K562 (cell line): ENCODE measurements around the gene TGFB1I1. TPM values are rescaled to one million over a fixed set of nuclear protein-coding genes. Genes with fewer than 3 reads are reported as not detected.
A peak's percentile ranks its signal among the peaks of the same experiment; 100 is the strongest.
"Not testable (repeated sequence)": the region's sequence is repeated elsewhere in the genome, so short reads cannot be mapped to it uniquely, and the experiment has no call there.

ENCODE experiments used
- ATAC-seq: fragments of 200-7000 bp; cut with Tn5 transposase; 3 replicates; pipeline ENCODE4 v1.9.1; 2020; ENCODE audit warnings: moderate library complexity
- BruUV-seq: library from RNA; stranded (reverse); fragments of 400-500 nt; replicated peaks from 2 replicates; lab custom pipeline; 2021; lab: Mats Ljungman, UMichigan
- CTCF ChIA-PET: fragments of 300-600 bp; formaldehyde crosslinking; extraction: SDS; loops from one replicate; lab custom pipeline; 2021; ENCODE audit warnings: low intra/inter-chr PET ratio; lab: Yijun Ruan, JAX
- POLR2A ChIA-PET: fragments of 300-600, 350-650 bp; sonication (Branson Sonifier 250); formaldehyde crosslinking; extraction: SDS; loops from one replicate; lab custom pipeline; 2021; ENCODE audit warnings: antibody characterized with exemption, inconsistent platforms; lab: Yijun Ruan, JAX
- DNase-seq, 4 experiments: peaks; one replicate each; pipeline versions ENCODE4 v3.0.0 to v3.0.0-alpha.2; 2011 to 2018; ENCODE audit warnings: low spot score in 3 of 4, mixed read lengths in 3 of 4; ENCODE audit errors: extremely low read depth in 1 of 4
- FAIRE-seq: peaks from 2 replicates; lab custom pipeline; 2011; peaks lifted over from hg19 to GRCh38; lab: Jason Lieb, UNC
- H2AFZ ChIP-seq: 2 replicates; pipeline ENCODE4 v1.6.0; 2011; ENCODE audit warnings: low read depth, low read length, control low read depth, inconsistent platforms
- H3K27ac ChIP-seq: fragments of 200-600 bp; 3 replicates; pipeline ENCODE4 v1.8.0; 2011; ENCODE audit warnings: low read depth, mild to moderate bottlenecking, control low read depth, inconsistent platforms, low read length, moderate library complexity, mixed read lengths; ENCODE audit errors: extremely low read depth
- H3K27me3 ChIP-seq, 2 experiments: fragments of 300-600 bp in 1 of 2; 2 replicates in 1 of 2; 3 replicates in 1 of 2; pipeline versions ENCODE4 v1.6.0 to v1.8.0; 2011; ENCODE audit warnings: inconsistent platforms in 2 of 2, low read length in 2 of 2, mild to moderate bottlenecking in 1 of 2, mixed read lengths in 1 of 2, moderate library complexity in 1 of 2; ENCODE audit not compliant: control insufficient read depth in 2 of 2, insufficient read depth in 2 of 2
- H3K36me3 ChIP-seq: fragments of 300-600 bp; 3 replicates; pipeline ENCODE4 v1.8.0; 2011; ENCODE audit warnings: mild to moderate bottlenecking, low read length, inconsistent platforms; ENCODE audit not compliant: control insufficient read depth, insufficient read depth
- H3K4me1 ChIP-seq, 2 experiments: fragments of 200-600 bp in 1 of 2; replicated peaks in 1 of 2; 2 replicates in 1 of 2; 3 replicates in 1 of 2; pipeline versions ENCODE4 v1.5.1 to v1.8.0; 2011; ENCODE audit warnings: inconsistent platforms in 2 of 2, low read length in 2 of 2, mild to moderate bottlenecking in 1 of 2, mixed read lengths in 1 of 2, moderate library complexity in 1 of 2; ENCODE audit not compliant: control insufficient read depth in 2 of 2, insufficient read depth in 2 of 2
- H3K4me2 ChIP-seq: 2 replicates; pipeline ENCODE4 v1.6.1; 2011; ENCODE audit warnings: low read length, control low read depth, inconsistent platforms, mixed read lengths; ENCODE audit not compliant: insufficient read depth
- H3K4me3 ChIP-seq: fragments of 200-600 bp; sonication (generic), shearing (Covaris generic); 2 replicates; pipeline ENCODE4 v1.5.1; 2016; ENCODE audit warnings: control low read depth, inconsistent platforms
- H3K79me2 ChIP-seq: fragments of 200-600 bp; 3 replicates; pipeline ENCODE4 v1.8.0; 2011; ENCODE audit warnings: low read length, inconsistent platforms; ENCODE audit not compliant: control insufficient read depth, insufficient read depth
- H3K9ac ChIP-seq, 2 experiments: 2 replicates each; pipeline versions ENCODE4 v1.6.0 to v1.6.1; 2011; ENCODE audit warnings: low read depth in 2 of 2, low read length in 2 of 2, control low read depth in 1 of 2, inconsistent platforms in 1 of 2, mild to moderate bottlenecking in 1 of 2, mixed read lengths in 1 of 2; ENCODE audit not compliant: insufficient read depth in 1 of 2
- H3K9me1 ChIP-seq: one replicate; pipeline ENCODE4 v1.6.0; 2011; ENCODE audit warnings: inconsistent platforms, mild to moderate bottlenecking, low read length, moderate library complexity; ENCODE audit not compliant: control insufficient read depth, insufficient read depth
- H3K9me3 ChIP-seq: replicated peaks from 2 replicates; pipeline ENCODE4 v1.5.1; 2011; ENCODE audit warnings: low read depth, low read length, inconsistent platforms; ENCODE audit not compliant: control insufficient read depth, insufficient read depth
- H4K20me1 ChIP-seq: replicated peaks from 2 replicates; pipeline ENCODE4 v1.6.1; 2011; ENCODE audit warnings: low read length, inconsistent platforms, mixed read lengths; ENCODE audit not compliant: control insufficient read depth, insufficient read depth
- ARID1B ChIP-seq: fragments of 450-650 bp; IDR thresholded peaks from 2 replicates; pipeline ENCODE4 v1.6.1; 2016; ENCODE audit warnings: antibody characterized with exemption, mild to moderate bottlenecking, inconsistent platforms
- NFE2L1 ChIP-seq: fragments of 450-650 bp; IDR thresholded peaks from 2 replicates; pipeline ENCODE4 v1.6.1; 2016; ENCODE audit warnings: missing genetic modification characterization, low read depth, mild to moderate bottlenecking, missing compliant biosample characterization, moderate library complexity, borderline replicate concordance
- TAF9B ChIP-seq: fragments of 450-650 bp; IDR thresholded peaks from 2 replicates; pipeline ENCODE4 v1.6.1; 2018; ENCODE audit warnings: mild to moderate bottlenecking; ENCODE audit not compliant: partially characterized antibody
- TAL1 ChIP-seq: fragments of 450-650 bp; IDR thresholded peaks from 2 replicates; pipeline ENCODE4 v1.6.1; 2016; ENCODE audit warnings: mild to moderate bottlenecking
- TRIM24 ChIP-seq, 2 experiments: fragments of 450-650 bp; IDR thresholded peaks; 2 replicates each; pipeline ENCODE4 v1.6.1; 2016
- TRIM28 ChIP-seq: fragments of 450-650 bp; IDR thresholded peaks from 2 replicates; pipeline ENCODE4 v1.6.1; 2017
- ZNF431 ChIP-seq: sonication (generic); formaldehyde crosslinking; IDR thresholded peaks from 2 replicates; pipeline ENCODE4 v1.8.0; 2022; ENCODE audit warnings: mild to moderate bottlenecking, missing genetic modification reagents
- WGBS: fragments of 100-300 bp; shearing (Covaris generic); methylation state at CpG from one replicate; pipeline ENCODE4 v1.1.6; 2016; ENCODE audit warnings: low coverage, mixed read lengths; ENCODE audit not compliant: insufficient coverage; ENCODE audit errors: missing lambda C conversion rate; 5-methylcytosine and 5-hydroxymethylcytosine counted together
- in situ Hi-C: fragments of 300-500 bp; cut with MboI; formaldehyde crosslinking; loops from 4 replicates; pipeline ENCODE4 v1.15.0; 2018; ENCODE audit warnings: inconsistent platforms, mixed read lengths
- intact Hi-C: fragments of 100-400 bp; cut with micrococcal nuclease; formaldehyde crosslinking; loops from 2 replicates; pipeline ENCODE4 v1.14.2; 2022
- polyA plus RNA-seq, 8 experiments: library from polyadenylated mRNA; depleted of rRNA in 4 of 8; stranded (reverse) in 5 of 8; unstranded in 3 of 8; fragments of >200 nt; fragmentation: Nextera tagmentation in 2 of 8; fragmentation: Illumina TruSeq in 1 of 8; extraction: Ambion mirVana in 2 of 8; extraction: Trizol in 1 of 8; gene quantifications; 2 replicates each; pipeline versions ENCODE4 v1.2.1 to v1.2.3, GENCODE V29; 2011 to 2014; ENCODE audit warnings: inconsistent platforms in 1 of 8, missing spikeins in 1 of 8
- total RNA-seq, 7 experiments: library from RNA; depleted of rRNA in 6 of 7; stranded (reverse); fragments of >200 nt in 6 of 7; fragmentation: Illumina TruSeq in 2 of 7; extraction: Trizol in 2 of 7; gene quantifications; 2 replicates each; pipeline versions ENCODE4 v1.2.1 to v1.2.3, GENCODE V29; 2011 to 2021; ENCODE audit warnings: low replicate concordance in 1 of 7
- TF ChIP-seq, protein P1 (sequence below): fragments of 250-450 bp; sonication (Bioruptor Pico); IDR thresholded peaks from 2 replicates; pipeline ENCODE4 v1.8.0; 2021; ENCODE audit warnings: moderate library complexity, mild to moderate bottlenecking, inconsistent platforms
- TF ChIP-seq, protein P2 (sequence below): sonication (generic); formaldehyde crosslinking; IDR thresholded peaks from 2 replicates; pipeline ENCODE4 v1.8.1; 2023; ENCODE audit warnings: mild to moderate bottlenecking, missing genetic modification reagents

TGFB1I1 gene
- total and polyA plus RNA-seq, 9 of the 15 experiments (the other 6 are each of a cell fraction or from before 2014, with no cell fraction given), result 0.04 to 0.91 (median 0.19) TPM

GRCh38 chr16:31445931-31446330, 26.0 kb upstream of the TGFB1I1 start:
- DNase-seq, H3K9me3 ChIP-seq, H3K27ac ChIP-seq, H3K27me3 ChIP-seq, CTCF ChIA-PET, H3K79me2 ChIP-seq, H3K36me3 ChIP-seq, H3K9ac ChIP-seq, H3K4me2 ChIP-seq, H4K20me1 ChIP-seq, H3K4me3 ChIP-seq, ATAC-seq, H3K9me1 ChIP-seq, FAIRE-seq, H2AFZ ChIP-seq, BruUV-seq: not testable (repeated sequence)
- in situ Hi-C loops, result loop anchor here (25.0 kb wide), 1 partner anchor 459 kb away; the partner anchor contains the start of gene HSD3B7
- POLR2A ChIA-PET, result interaction anchor here (1.7 kb wide), 1 partner anchor 9 kb away, joined by 4 read pairs; no protein-coding TSS in a partner anchor
- H3K4me1 ChIP-seq, result peaks cover 0 to 19% of the 10 kb centered on the region in 2 experiments; a peak in 2 of 5 replicates
- 47% methylated on average over 6 of the region's 6 CpGs for WGBS
- intact Hi-C loops, result loop anchor here (10.0 kb wide), 2 partner anchors 61 to 261 kb away; partner anchors contain the start of gene FUS
- TF ChIP-seq ZNF431 (CRISPR knock-in tag), result peak; percentile 93
- peak in 1 of 2 experiments; percentile 43; a peak in 1 of 4 replicates for TF ChIP-seq TRIM24 (IDR thresholded peaks at IDR 0.05)

GRCh38 chr16:31451201-31451600, 20.8 kb upstream of the TGFB1I1 start:
- POLR2A ChIA-PET, result interaction anchor here (0.8 to 1.9 kb wide), 7 partner anchors 9 to 301 kb away, joined by 3 to 10 read pairs (median 4); partner anchors contain the start of gene ZNF843

More at GRCh38 chr16:31451201-31451600, 20.8 kb upstream of the TGFB1I1 start:
- in situ Hi-C loops, result loop anchor here (10.0 kb wide), 1 partner anchor 244 kb away; no protein-coding TSS in a partner anchor
- Histone ChIP-seq H3K79me2 (peaks cover 21% of the 10 kb centered on the region), H3K4me2 (no peak overlapping the region; the same call in 1 of the 2 replicates), H3K27ac (no peak overlapping the region), H3K9ac (no peak overlapping the region), H3K9me3 (no peaks in the 10 kb centered on the region), H3K36me3 (peaks cover 11% of the 10 kb centered on the region; the same call in 1 of the 3 replicates), H4K20me1 (no peaks in the 10 kb centered on the region), H3K27me3 (no peaks in the 10 kb centered on the region), H3K9me1 (no peaks in the 10 kb centered on the region), H3K4me3 (no peak overlapping the region), H2AFZ (peak overlapping the region; percentile 59; the same call in 1 of the 2 replicates), H3K4me1 (peaks cover 43% of the 10 kb centered on the region in 2 experiments)
- ATAC-seq (no peak), FAIRE-seq (no peak), DNase-seq (no peak)
- CTCF ChIA-PET, result no interaction called here
- TF ChIP-seq ARID1B (no peak), NFE2L1 (tag) (no peak), TAF9B (no peak), TAL1 (no peak), TRIM28 (no peak)
- TF ChIP-seq, protein P1, sequence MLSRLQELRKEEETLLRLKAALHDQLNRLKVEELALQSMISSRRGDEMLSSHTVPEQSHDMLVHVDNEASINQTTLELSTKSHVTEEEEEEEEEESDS (CRISPR knock-in tag), result no peak
- TF ChIP-seq, protein P2, sequence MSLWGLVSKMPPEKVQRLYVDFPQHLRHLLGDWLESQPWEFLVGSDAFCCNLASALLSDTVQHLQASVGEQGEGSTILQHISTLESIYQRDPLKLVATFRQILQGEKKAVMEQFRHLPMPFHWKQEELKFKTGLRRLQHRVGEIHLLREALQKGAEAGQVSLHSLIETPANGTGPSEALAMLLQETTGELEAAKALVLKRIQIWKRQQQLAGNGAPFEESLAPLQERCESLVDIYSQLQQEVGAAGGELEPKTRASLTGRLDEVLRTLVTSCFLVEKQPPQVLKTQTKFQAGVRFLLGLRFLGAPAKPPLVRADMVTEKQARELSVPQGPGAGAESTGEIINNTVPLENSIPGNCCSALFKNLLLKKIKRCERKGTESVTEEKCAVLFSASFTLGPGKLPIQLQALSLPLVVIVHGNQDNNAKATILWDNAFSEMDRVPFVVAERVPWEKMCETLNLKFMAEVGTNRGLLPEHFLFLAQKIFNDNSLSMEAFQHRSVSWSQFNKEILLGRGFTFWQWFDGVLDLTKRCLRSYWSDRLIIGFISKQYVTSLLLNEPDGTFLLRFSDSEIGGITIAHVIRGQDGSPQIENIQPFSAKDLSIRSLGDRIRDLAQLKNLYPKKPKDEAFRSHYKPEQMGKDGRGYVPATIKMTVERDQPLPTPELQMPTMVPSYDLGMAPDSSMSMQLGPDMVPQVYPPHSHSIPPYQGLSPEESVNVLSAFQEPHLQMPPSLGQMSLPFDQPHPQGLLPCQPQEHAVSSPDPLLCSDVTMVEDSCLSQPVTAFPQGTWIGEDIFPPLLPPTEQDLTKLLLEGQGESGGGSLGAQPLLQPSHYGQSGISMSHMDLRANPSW (CRISPR knock-in tag), result no peak
- intact Hi-C loops, result loop anchor here (5.0 to 10.0 kb wide), 3 partner anchors 49 to 496 kb away; partner anchors contain the start of gene SETD1A
- 62% methylated on average over 5 of the region's 5 CpGs for WGBS
- BruUV-seq, result no TSS peak
